H9 (cell line): ENCODE measurements around the gene IMPACT. TPM values are rescaled to one million over a fixed set of nuclear protein-coding genes. Genes with fewer than 3 reads are reported as not detected.

Source experiments
- DNase-seq: peaks from one replicate; pipeline ENCODE4 v3.0.0-alpha.2; 2017
- H2AFZ ChIP-seq: one replicate; pipeline ENCODE4 v1.6.1; 2013; ENCODE audit warnings: mild to moderate bottlenecking, low read length, control low read depth, moderate library complexity
- H2AK5ac ChIP-seq: 2 replicates; pipeline ENCODE4 v1.6.1; 2013; ENCODE audit warnings: low read length, control low read depth, mixed read lengths; ENCODE audit not compliant: insufficient read length
- H2BK120ac ChIP-seq: one replicate; pipeline ENCODE4 v1.6.1; 2013; ENCODE audit warnings: low read depth, mild to moderate bottlenecking, low read length, control low read depth, inconsistent platforms; ENCODE audit not compliant: poor library complexity, severe bottlenecking
- H2BK12ac ChIP-seq: 2 replicates; pipeline ENCODE4 v1.6.1; 2013; ENCODE audit warnings: low read length, control low read depth, mixed read lengths, low read depth; ENCODE audit not compliant: insufficient read length
- H2BK15ac ChIP-seq: 2 replicates; pipeline ENCODE4 v1.6.1; 2013; ENCODE audit warnings: low read depth, low read length, control low read depth
- H2BK20ac ChIP-seq: one replicate; pipeline ENCODE4 v1.6.1; 2013; ENCODE audit warnings: low read depth, mild to moderate bottlenecking, low read length, control low read depth, inconsistent platforms; ENCODE audit not compliant: poor library complexity, severe bottlenecking
- H2BK5ac ChIP-seq: 2 replicates; pipeline ENCODE4 v1.6.1; 2013; ENCODE audit warnings: low read length, control low read depth, mixed read lengths; ENCODE audit not compliant: insufficient read length
- H3K14ac ChIP-seq: 2 replicates; pipeline ENCODE4 v1.6.1; 2013; ENCODE audit warnings: low read length, control low read depth; ENCODE audit not compliant: insufficient read depth
- H3K18ac ChIP-seq: 2 replicates; pipeline ENCODE4 v1.6.1; 2013; ENCODE audit warnings: low read depth, mild to moderate bottlenecking, mixed read lengths, low read length, control low read depth; ENCODE audit not compliant: insufficient read length
- H3K23ac ChIP-seq: 2 replicates; pipeline ENCODE4 v1.6.1; 2013; ENCODE audit warnings: low read length, control low read depth, mixed read lengths, low read depth; ENCODE audit not compliant: insufficient read length
- H3K23me2 ChIP-seq: 2 replicates; pipeline ENCODE4 v1.6.1; 2013; ENCODE audit warnings: low read depth, mild to moderate bottlenecking, mixed read lengths, low read length, control low read depth; ENCODE audit not compliant: insufficient read length, poor library complexity, severe bottlenecking
- H3K27ac ChIP-seq: 2 replicates; pipeline ENCODE4 v1.5.1; 2013; ENCODE audit warnings: low read length, control low read depth, mixed read lengths, low read depth; ENCODE audit not compliant: insufficient read length
- H3K27me3 ChIP-seq: 2 replicates; pipeline ENCODE4 v1.6.1; 2013; ENCODE audit warnings: low read length, control low read depth, inconsistent platforms; ENCODE audit not compliant: insufficient read depth
- H3K4ac ChIP-seq: 2 replicates; pipeline ENCODE4 v1.6.1; 2013; ENCODE audit warnings: low read depth, mild to moderate bottlenecking, control low read depth, inconsistent platforms, low read length, moderate library complexity
- H3K4me1 ChIP-seq: 2 replicates; pipeline ENCODE4 v1.6.1; 2013; ENCODE audit warnings: low read length, control low read depth, inconsistent platforms; ENCODE audit not compliant: insufficient read depth
- H3K4me2 ChIP-seq: 2 replicates; pipeline ENCODE4 v1.6.1; 2013; ENCODE audit warnings: low read length, control low read depth, mixed read lengths; ENCODE audit not compliant: insufficient read length, insufficient read depth
- H3K56ac ChIP-seq: 2 replicates; pipeline ENCODE4 v1.6.1; 2013; ENCODE audit warnings: low read depth, mild to moderate bottlenecking, mixed read lengths, low read length, control low read depth; ENCODE audit not compliant: insufficient read length
- H3K79me1 ChIP-seq: 2 replicates; pipeline ENCODE4 v1.6.1; 2013; ENCODE audit warnings: low read depth, mild to moderate bottlenecking, moderate library complexity, low read length, control low read depth, inconsistent platforms; ENCODE audit not compliant: insufficient read depth, poor library complexity, severe bottlenecking
- H3K79me2 ChIP-seq: 2 replicates; pipeline ENCODE4 v1.6.1; 2013; ENCODE audit warnings: low read length, control low read depth, inconsistent platforms; ENCODE audit not compliant: insufficient read depth
- H3K9ac ChIP-seq: 2 replicates; pipeline ENCODE4 v1.6.1; 2013; ENCODE audit warnings: low read length, control low read depth, mixed read lengths; ENCODE audit not compliant: insufficient read length; ENCODE audit errors: extremely low read depth
- H3K9me3 ChIP-seq: one replicate; pipeline ENCODE4 v1.6.1; 2013; ENCODE audit warnings: low read depth, low read length, inconsistent platforms; ENCODE audit not compliant: control insufficient read depth
- H3T11ph ChIP-seq: one replicate; pipeline ENCODE4 v1.6.1; 2013; ENCODE audit warnings: mild to moderate bottlenecking, low read length, control low read depth, inconsistent platforms
- H4K20me1 ChIP-seq: one replicate; pipeline ENCODE4 v1.6.1; 2013; ENCODE audit not compliant: control insufficient read depth, insufficient read length, insufficient read depth
- H4K5ac ChIP-seq: 2 replicates; pipeline ENCODE4 v1.6.1; 2013; ENCODE audit warnings: low read depth, mild to moderate bottlenecking, mixed read lengths, low read length, control low read depth; ENCODE audit not compliant: insufficient read length
- H4K8ac ChIP-seq: replicated peaks from 2 replicates; pipeline ENCODE4 v1.6.1; 2013; ENCODE audit warnings: low read length, control low read depth, mixed read lengths, low read depth; ENCODE audit not compliant: insufficient read length
- H4K91ac ChIP-seq: 2 replicates; pipeline ENCODE4 v1.6.1; 2013; ENCODE audit warnings: low read depth, mild to moderate bottlenecking, moderate library complexity, mixed read lengths, low read length, control low read depth; ENCODE audit not compliant: insufficient read length
- H3K27ac Mint-ChIP-seq, 3 experiments: 2 replicates in 2 of 3; 3 replicates in 1 of 3; pipeline ENCODE4 v1.8.0; 2020 to 2021; ENCODE audit warnings: mixed read lengths in 3 of 3, mild to moderate bottlenecking in 1 of 3, moderate library complexity in 1 of 3
- H3K27me3 Mint-ChIP-seq: 2 replicates; pipeline ENCODE4 v1.8.0; 2021; ENCODE audit warnings: low read depth, mild to moderate bottlenecking, moderate library complexity, mixed read lengths
- H3K36me3 Mint-ChIP-seq, 3 experiments: 2 replicates in 2 of 3; 3 replicates in 1 of 3; pipeline ENCODE4 v1.8.0; 2020 to 2021; ENCODE audit warnings: low read depth in 3 of 3, mixed read lengths in 3 of 3; ENCODE audit not compliant: insufficient read depth in 1 of 3
- H3K4me1 Mint-ChIP-seq, 2 experiments: 2 replicates each; pipeline ENCODE4 v1.8.0; 2020; ENCODE audit warnings: mixed read lengths in 2 of 2
- H3K4me3 Mint-ChIP-seq, 2 experiments: 2 replicates in 1 of 2; 3 replicates in 1 of 2; pipeline ENCODE4 v1.8.0; 2020 to 2021; ENCODE audit warnings: mild to moderate bottlenecking in 2 of 2, mixed read lengths in 2 of 2, moderate library complexity in 1 of 2
- H3K9me3 Mint-ChIP-seq, 2 experiments: 2 replicates in 1 of 2; 3 replicates in 1 of 2; pipeline ENCODE4 v1.8.0; 2020; ENCODE audit warnings: mild to moderate bottlenecking in 2 of 2, mixed read lengths in 2 of 2, moderate library complexity in 1 of 2
- WGBS: extraction: QIAGEN DNeasy Blood & Tissue Kit; methylation state at CpG from one replicate; pipeline ENCODE4 v1.1.7; 2013; ENCODE audit warnings: missing lambda C conversion rate, low lambda C conversion rate, mixed read lengths; ENCODE audit not compliant: insufficient read length; ENCODE audit errors: extremely low coverage; 5-methylcytosine and 5-hydroxymethylcytosine counted together
- total RNA-seq: library from RNA; stranded (reverse); gene quantifications from 2 replicates; pipeline ENCODE4 v1.2.1, GENCODE V29; 2021
- TF ChIP-seq, protein P1 (sequence below): fragments of 200-600 bp; sonication (generic); conservative IDR thresholded peaks from 3 replicates; pipeline ENCODE4 v1.8.0; 2021; ENCODE audit warnings: antibody characterized with exemption, mild to moderate bottlenecking

IMPACT gene
- total RNA-seq, 1 experiment from 2014 or later = 41.9 TPM

DNA sequence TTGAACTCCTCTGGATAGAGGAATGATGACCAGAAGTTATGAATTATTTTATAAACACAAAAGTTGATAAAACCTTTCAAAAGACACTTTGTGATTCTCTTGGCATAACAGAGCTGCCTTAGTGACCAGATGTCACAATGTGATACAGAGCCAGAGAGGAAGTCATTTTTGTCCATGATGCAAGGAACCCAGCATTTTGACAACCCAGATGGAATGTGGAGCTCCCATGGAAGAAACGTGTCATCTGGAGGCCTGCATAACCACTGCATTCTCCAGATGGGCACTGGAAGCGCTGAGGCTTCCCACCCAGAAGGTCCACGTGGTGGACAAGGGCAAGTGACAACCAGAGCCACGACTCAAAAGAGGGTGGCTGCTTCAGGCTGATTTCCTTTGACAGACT is 64.1 kb downstream of the IMPACT start:
- H3K18ac ChIP-seq = no peak overlapping the region
- H3K56ac ChIP-seq = no peak overlapping the region
- H3K9ac ChIP-seq = no peak overlapping the region
- H2AFZ ChIP-seq = no peak overlapping the region
- no peaks in the 10 kb centered on the region for H3K79me1 ChIP-seq
- no peaks in the 10 kb centered on the region for H3K9me3 ChIP-seq
- H3K23me2 ChIP-seq = no peaks in the 10 kb centered on the region
- H3K27me3 Mint-ChIP-seq = no peaks in the 10 kb centered on the region; the same call in 1 of the 2 replicates
- H3K27ac ChIP-seq = no peak overlapping the region
- H3K27ac Mint-ChIP-seq = no peak overlapping the region
- H3K4me1 ChIP-seq = no peaks in the 10 kb centered on the region
- H3K4me1 Mint-ChIP-seq = peaks cover 0 to 6% of the 10 kb centered on the region in 2 experiments; a peak in 1 of 4 replicates
- H2BK5ac ChIP-seq = no peak overlapping the region
- no peak overlapping the region for H2BK12ac ChIP-seq
- no peaks in the 10 kb centered on the region for H4K20me1 ChIP-seq
- H3K14ac ChIP-seq = no peak overlapping the region
- no peaks in the 10 kb centered on the region; a peak in 1 of 5 replicates for H3K9me3 Mint-ChIP-seq
- H2BK15ac ChIP-seq = no peak overlapping the region
- H2BK20ac ChIP-seq = no peak overlapping the region
- H3K36me3 Mint-ChIP-seq = no peaks in the 10 kb centered on the region; a peak in 1 of 7 replicates
- TF ChIP-seq, protein P1, sequence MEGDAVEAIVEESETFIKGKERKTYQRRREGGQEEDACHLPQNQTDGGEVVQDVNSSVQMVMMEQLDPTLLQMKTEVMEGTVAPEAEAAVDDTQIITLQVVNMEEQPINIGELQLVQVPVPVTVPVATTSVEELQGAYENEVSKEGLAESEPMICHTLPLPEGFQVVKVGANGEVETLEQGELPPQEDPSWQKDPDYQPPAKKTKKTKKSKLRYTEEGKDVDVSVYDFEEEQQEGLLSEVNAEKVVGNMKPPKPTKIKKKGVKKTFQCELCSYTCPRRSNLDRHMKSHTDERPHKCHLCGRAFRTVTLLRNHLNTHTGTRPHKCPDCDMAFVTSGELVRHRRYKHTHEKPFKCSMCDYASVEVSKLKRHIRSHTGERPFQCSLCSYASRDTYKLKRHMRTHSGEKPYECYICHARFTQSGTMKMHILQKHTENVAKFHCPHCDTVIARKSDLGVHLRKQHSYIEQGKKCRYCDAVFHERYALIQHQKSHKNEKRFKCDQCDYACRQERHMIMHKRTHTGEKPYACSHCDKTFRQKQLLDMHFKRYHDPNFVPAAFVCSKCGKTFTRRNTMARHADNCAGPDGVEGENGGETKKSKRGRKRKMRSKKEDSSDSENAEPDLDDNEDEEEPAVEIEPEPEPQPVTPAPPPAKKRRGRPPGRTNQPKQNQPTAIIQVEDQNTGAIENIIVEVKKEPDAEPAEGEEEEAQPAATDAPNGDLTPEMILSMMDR = no peak
- H4K5ac ChIP-seq = no peak overlapping the region
- no peak overlapping the region for H3K4me3 Mint-ChIP-seq
- H4K8ac ChIP-seq = no peak overlapping the region
- no peak overlapping the region for H3K4ac ChIP-seq
- H3T11ph ChIP-seq = no peak overlapping the region
- no peak overlapping the region for H2AK5ac ChIP-seq
- no peak overlapping the region for H3K4me2 ChIP-seq
- H3K79me2 ChIP-seq = no peaks in the 10 kb centered on the region
- no peak overlapping the region for H4K91ac ChIP-seq
- WGBS = no CpG with 5 or more reads among the region's 4 CpGs
- DNase-seq = no peak
- no peak overlapping the region for H3K23ac ChIP-seq
- no peaks in the 10 kb centered on the region for H3K27me3 ChIP-seq
- H2BK120ac ChIP-seq = no peak overlapping the region
